Right ventricle myocardium superior (tissue), 1 donor: ENCODE results near the gene SARNP. TPM values are rescaled to one million over a fixed set of nuclear protein-coding genes. Genes with fewer than 3 reads are reported as not detected.
A peak's percentile ranks its signal among the peaks of the same experiment; 100 is the strongest.

Experiments used
- ATAC-seq: fragments of 200-7000 bp; cut with Tn5 transposase; one replicate; pipeline ENCODE4 v1.9.1; 2020; ENCODE audit warnings: mild to moderate bottlenecking; ENCODE audit not compliant: poor library complexity
- DNase-seq: peaks from one replicate; pipeline ENCODE4 v3.0.0-alpha.2; 2020
- intact Hi-C: fragments of 100-400 bp; cut with DNase I; formaldehyde crosslinking; loops from one replicate; pipeline ENCODE4 v1.11.2; 2022
- total RNA-seq: library from RNA; stranded (reverse); fragmentation: NEBNext Ultra II Directional; extraction: Animal tissue kit (Norgen Biotek cat#: 25700); gene quantifications from one replicate; pipeline ENCODE4 v1.2.1, GENCODE V29; 2021
- donor health status: DM: no; HTN: yes; CAD: no; lungs with severe emphysema.

SARNP gene
- total RNA-seq, 1 donor from 2014 or later = 48.0 TPM

GRCh38 chr12:55720071-55720564, 97.4 kb downstream of the SARNP start, which contains the start of gene RDH5:
RDH5 (plus strand) TSS chr12:55720393; CDS start chr12:55721185, 792 bp downstream.
- peak; percentile 81 for DNase-seq

DNA sequence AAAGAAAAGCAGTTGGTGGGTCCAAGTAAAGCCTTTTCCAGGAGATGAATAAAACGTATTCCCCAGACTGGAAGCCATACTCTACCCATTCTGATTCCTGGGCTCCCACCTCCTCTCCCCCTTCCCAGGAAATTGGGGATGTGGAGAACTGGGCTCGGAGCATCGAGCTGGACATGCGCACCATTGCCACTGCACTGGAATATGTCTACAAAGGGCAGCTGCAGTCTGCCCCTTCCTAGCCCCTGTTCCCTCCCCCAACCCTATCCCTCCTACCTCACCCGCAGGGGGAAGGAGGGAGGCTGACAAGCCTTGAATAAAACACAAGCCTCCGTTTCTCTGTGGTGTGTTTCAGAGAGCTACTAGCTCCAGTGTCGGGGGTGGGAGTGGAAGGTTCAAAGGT, 98.2 kb downstream of the SARNP start:
- ATAC-seq (no peak), DNase-seq (peak; percentile 20)
- intact Hi-C loops = no loop called here

More at GRCh38 chr12:55720071-55720564, 97.4 kb downstream of the SARNP start, which contains the start of gene RDH5:
- ATAC-seq = peak; percentile 55
- intact Hi-C loops = no loop called here

DNA sequence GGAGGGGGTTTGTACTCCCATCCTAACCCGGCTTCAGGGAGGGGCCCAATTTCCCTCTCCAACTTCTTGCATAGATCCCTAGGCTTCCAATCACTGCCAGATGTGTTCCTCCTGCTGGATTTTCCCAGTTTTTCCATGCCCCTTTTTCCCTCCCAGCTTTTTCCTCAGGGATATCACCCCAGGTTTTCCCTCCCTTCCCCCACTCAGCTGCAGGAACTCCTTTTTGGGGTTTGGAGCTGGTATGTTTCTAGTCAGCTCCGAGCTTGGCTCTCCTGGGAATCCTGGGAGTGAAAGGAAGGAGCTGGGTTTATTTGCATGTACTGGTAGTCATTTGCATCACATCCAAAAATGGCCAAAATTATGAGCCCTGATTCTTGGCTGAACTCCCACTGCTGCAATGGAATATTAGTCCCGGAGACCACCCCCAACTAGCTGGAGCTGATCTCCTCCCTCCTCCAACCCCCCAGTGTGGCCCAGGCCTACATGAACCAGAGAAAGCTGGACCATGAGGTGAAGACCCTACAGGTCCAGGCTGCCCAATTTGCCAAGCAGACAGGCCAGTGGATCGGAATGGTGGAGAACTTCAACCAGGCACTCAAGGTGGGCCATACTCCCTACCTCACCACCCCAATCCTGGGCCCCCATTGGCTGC, 98.8 kb downstream of the SARNP start:
- DNase-seq = peak; percentile 37
- no peak for ATAC-seq
- intact Hi-C loops = no loop called here

DNA sequence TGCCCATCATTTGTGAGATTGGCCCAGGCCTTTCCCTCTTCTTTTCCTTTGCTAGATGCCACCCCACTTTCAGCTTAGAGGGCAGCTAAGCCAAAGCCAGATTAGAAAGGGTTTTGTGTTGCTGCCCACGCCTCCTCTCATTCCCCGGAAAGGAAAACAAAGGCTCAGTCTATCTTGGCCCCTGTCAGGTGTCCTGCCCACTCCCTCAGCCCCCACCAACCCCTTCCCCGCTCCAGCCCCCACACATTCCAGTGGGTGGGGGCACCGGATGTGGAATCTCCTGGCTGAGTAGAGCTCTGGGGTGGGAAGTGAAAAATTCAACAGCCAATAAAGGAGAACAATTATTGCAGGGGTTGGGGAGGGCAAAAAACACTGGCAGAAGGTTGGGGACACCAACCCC, 99.5 kb downstream of the SARNP start:
- intact Hi-C loops = no loop called here
- peak; percentile 23 for DNase-seq

GRCh38 chr12:55717011-55718007, 100.2 kb downstream of the SARNP start:
- DNase-seq (peak; percentile 40), ATAC-seq (no peak)
- intact Hi-C loops = no loop called here

More for the DNA sequence above, 99.5 kb downstream of the SARNP start:
- ATAC-seq = no peak

- no peak for ATAC-seq
- no peak for DNase-seq
- intact Hi-C loops = no loop called here
Measured at GRCh38 chr12:55716582-55716957, 101.0 kb downstream of the SARNP start.

- ATAC-seq (peak; percentile 69), DNase-seq (peak; percentile 95)
- intact Hi-C loops = no loop called here
Measured at GRCh38 chr12:55715833-55716581, 101.5 kb downstream of the SARNP start, which contains the start of gene BLOC1S1. BLOC1S1 (plus strand) TSS chr12:55716046; CDS start chr12:55716052, 6 bp downstream.

- intact Hi-C loops = no loop called here
- ATAC-seq (no peak), DNase-seq (no peak)
Measured at GRCh38 chr12:55715169-55715764, 102.3 kb downstream of the SARNP start.

DNA sequence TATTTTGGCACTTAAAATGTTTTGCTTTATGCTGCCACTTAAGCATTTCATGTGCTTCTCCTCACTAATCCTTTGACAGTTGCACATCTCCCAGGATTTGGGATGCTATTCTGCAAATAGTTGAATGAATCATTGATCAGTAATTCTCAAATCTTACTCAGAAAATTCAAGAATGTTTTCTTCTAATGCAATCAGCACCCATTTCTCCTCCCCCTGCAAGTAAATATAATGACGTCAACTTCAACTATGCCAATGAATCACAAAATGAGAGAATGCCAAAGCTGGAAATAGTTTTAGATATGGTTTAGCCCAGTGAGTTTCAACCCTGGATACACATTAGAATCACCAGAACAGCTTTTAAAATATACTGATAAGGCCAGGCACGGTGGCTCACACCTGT, 103.8 kb downstream of the SARNP start:
- ATAC-seq (no peak), DNase-seq (no peak)
- intact Hi-C loops = no loop called here

GRCh38 chr12:55712700-55713415, 104.7 kb downstream of the SARNP start:
- intact Hi-C loops = no loop called here
- ATAC-seq (peak; percentile 3), DNase-seq (peak; percentile 24)

GRCh38 chr12:55711786-55712553, 105.6 kb downstream of the SARNP start:
- DNase-seq (peak; percentile 74), ATAC-seq (peak; percentile 51)
- intact Hi-C loops = no loop called here

- intact Hi-C loops = no loop called here
- peak; percentile 61 for DNase-seq
- peak; percentile 35 for ATAC-seq
Measured at GRCh38 chr12:55708695-55709233, 108.8 kb downstream of the SARNP start.

GRCh38 chr12:55707841-55708694, 109.5 kb downstream of the SARNP start, which contains the start of gene ITGA7:
ITGA7 (minus strand) TSS chr12:55707904; CDS start chr12:55707682, 222 bp downstream.
- ATAC-seq (peak; percentile 59), DNase-seq (peak; percentile 90)
- intact Hi-C loops = no loop called here
